SK-N-SH treated with all-trans-retinoic acid at 6 μM for 48 hours (cell line): Measurements from ENCODE around the gene SREBF2.

Experiments used
- ATAC-seq: fragments of 200-7000 bp; cut with Tn5 transposase; 3 replicates; pipeline ENCODE4 v1.9.1; 2020; ENCODE audit warnings: mild to moderate bottlenecking, moderate library complexity
- ARNTL ChIP-seq: fragments of 450-650 bp; formaldehyde crosslinking; IDR thresholded peaks from 2 replicates; pipeline ENCODE4 v1.5.0; 2020; ENCODE audit warnings: low read depth, mild to moderate bottlenecking, moderate library complexity, borderline replicate concordance
- BACH2 ChIP-seq: fragments of 250-450 bp; sonication (Bioruptor Pico); IDR thresholded peaks from 2 replicates; pipeline ENCODE4 v1.9.0; 2021; ENCODE audit warnings: mild to moderate bottlenecking, borderline replicate concordance
- CREB5 ChIP-seq: fragments of 250-450 bp; sonication (Bioruptor Pico); IDR thresholded peaks from 2 replicates; pipeline ENCODE4 v1.5.1; 2020; ENCODE audit warnings: low read depth, mild to moderate bottlenecking, moderate library complexity
- CSDC2 ChIP-seq: fragments of 250-450 bp; sonication (Bioruptor Pico); IDR thresholded peaks from 2 replicates; pipeline ENCODE4 v1.5.0; 2020; ENCODE audit warnings: mild to moderate bottlenecking, moderate library complexity
- CSRNP3 ChIP-seq: fragments of 250-450 bp; sonication (Bioruptor Pico); IDR thresholded peaks from 2 replicates; pipeline ENCODE4 v1.5.1; 2021; ENCODE audit warnings: mild to moderate bottlenecking, moderate library complexity
- ESRRG ChIP-seq: fragments of 250-450 bp; sonication (Bioruptor Pico); IDR thresholded peaks from 2 replicates; pipeline ENCODE4 v1.6.1; 2021; ENCODE audit warnings: mild to moderate bottlenecking
- ISL1 ChIP-seq: fragments of 250-450 bp; sonication (Bioruptor Pico); IDR thresholded peaks from 2 replicates; pipeline ENCODE4 v2.1.2; 2022; ENCODE audit warnings: mild to moderate bottlenecking, moderate library complexity
- OSR1 ChIP-seq: fragments of 250-450 bp; sonication (Bioruptor Pico); IDR thresholded peaks from 2 replicates; pipeline ENCODE4 v1.8.0; 2022; ENCODE audit warnings: moderate library complexity, mild to moderate bottlenecking, inconsistent platforms
- PATZ1 ChIP-seq: fragments of 250-450 bp; sonication (Bioruptor Pico); IDR thresholded peaks from 2 replicates; pipeline ENCODE4 v1.8.0; 2020; ENCODE audit warnings: mild to moderate bottlenecking, moderate library complexity, borderline replicate concordance
- POU6F1 ChIP-seq: fragments of 250-450 bp; sonication (Bioruptor Pico); IDR thresholded peaks from 2 replicates; pipeline ENCODE4 v1.8.0; 2021; ENCODE audit warnings: low read depth, mild to moderate bottlenecking, moderate library complexity, borderline replicate concordance
- PPARA ChIP-seq: fragments of 250-450 bp; sonication (Bioruptor Pico); IDR thresholded peaks from 2 replicates; pipeline ENCODE4 v1.5.0; 2020; ENCODE audit warnings: mild to moderate bottlenecking, borderline replicate concordance
- RARB ChIP-seq: fragments of 250-450 bp; sonication (Bioruptor Pico); IDR thresholded peaks from 2 replicates; pipeline ENCODE4 v1.8.0; 2021; ENCODE audit warnings: mild to moderate bottlenecking, moderate library complexity
- SNAI2 ChIP-seq: fragments of 250-450 bp; sonication (Bioruptor Pico); IDR thresholded peaks from 2 replicates; pipeline ENCODE4 v1.5.0; 2020; ENCODE audit warnings: mild to moderate bottlenecking, moderate library complexity
- TOX ChIP-seq: fragments of 250-450 bp; sonication (Bioruptor Pico); IDR thresholded peaks from 2 replicates; pipeline ENCODE4 v1.8.0; 2021; ENCODE audit warnings: mild to moderate bottlenecking, moderate library complexity, borderline replicate concordance
- TSHZ2 ChIP-seq: fragments of 250-450 bp; sonication (Bioruptor Pico); IDR thresholded peaks from 2 replicates; pipeline ENCODE4 v1.5.0; 2020; ENCODE audit warnings: mild to moderate bottlenecking, moderate library complexity
- ZC3H10 ChIP-seq: fragments of 250-450 bp; sonication (Bioruptor Pico); IDR thresholded peaks from 2 replicates; pipeline ENCODE4 v1.5.1; 2021; ENCODE audit warnings: mild to moderate bottlenecking, moderate library complexity
- ZFP30 ChIP-seq: fragments of 450-650 bp; formaldehyde crosslinking; IDR thresholded peaks from 2 replicates; pipeline ENCODE4 v1.5.0; 2022; ENCODE audit warnings: mild to moderate bottlenecking, moderate library complexity
- ZNF70 ChIP-seq: fragments of 450-650 bp; formaldehyde crosslinking; IDR thresholded peaks from 2 replicates; pipeline ENCODE4 v1.5.0; 2020; ENCODE audit warnings: mild to moderate bottlenecking, moderate library complexity
- ZNF8 ChIP-seq: fragments of 450-650 bp; formaldehyde crosslinking; IDR thresholded peaks from 2 replicates; pipeline ENCODE4 v1.5.0; 2020; ENCODE audit warnings: mild to moderate bottlenecking, moderate library complexity

The SREBF2 gene

GRCh38 chr22:41838842-41839618 is 6.1 kb downstream of the SREBF2 start:
- no peak for ATAC-seq
- TF ChIP-seq ESRRG (CRISPR knock-in tag): no peak
- no peak for TF ChIP-seq PATZ1 (CRISPR knock-in tag)
- TF ChIP-seq ZFP30 (CRISPR knock-in tag): no peak
- no peak for TF ChIP-seq ISL1 (CRISPR knock-in tag)
- TF ChIP-seq BACH2 (CRISPR knock-in tag): no peak
- no peak for TF ChIP-seq SNAI2
- no peak for TF ChIP-seq TSHZ2 (CRISPR knock-in tag)
- no peak for TF ChIP-seq POU6F1 (CRISPR knock-in tag)
- TF ChIP-seq ZNF8 (CRISPR knock-in tag): no peak
- TF ChIP-seq CSDC2 (CRISPR knock-in tag): no peak
- TF ChIP-seq TOX (CRISPR knock-in tag): no peak
- TF ChIP-seq ZNF70 (CRISPR knock-in tag): no peak
- TF ChIP-seq PPARA (CRISPR knock-in tag): no peak
- TF ChIP-seq OSR1 (CRISPR knock-in tag): no peak
- TF ChIP-seq ZC3H10 (CRISPR knock-in tag): no peak

GRCh38 chr22:41840216-41840615 is 7.3 kb downstream of the SREBF2 start:
- no peak for ATAC-seq
- TF ChIP-seq RARB (CRISPR knock-in tag): no peak
- TF ChIP-seq BACH2 (CRISPR knock-in tag): no peak
- TF ChIP-seq SNAI2: no peak
- TF ChIP-seq TOX (CRISPR knock-in tag): no peak
- TF ChIP-seq TSHZ2 (CRISPR knock-in tag): no peak
- no peak for TF ChIP-seq CREB5 (CRISPR knock-in tag)
- TF ChIP-seq, all 23 proteins: peak for 0

- no peak for ATAC-seq
- no peak for TF ChIP-seq CREB5 (CRISPR knock-in tag)
- TF ChIP-seq PATZ1 (CRISPR knock-in tag): no peak
- no peak for TF ChIP-seq ARNTL (CRISPR knock-in tag)
- TF ChIP-seq SNAI2: no peak
- TF ChIP-seq ZNF70 (CRISPR knock-in tag): no peak
- TF ChIP-seq ZC3H10 (CRISPR knock-in tag): no peak
- no peak for TF ChIP-seq ZNF8 (CRISPR knock-in tag)
- TF ChIP-seq CSRNP3 (CRISPR knock-in tag): no peak
- TF ChIP-seq PPARA (CRISPR knock-in tag): no peak
- TF ChIP-seq ISL1 (CRISPR knock-in tag): no peak
Measured at GRCh38 chr22:41841085-41841712, 8.3 kb downstream of the SREBF2 start.
